Fibroblast of lung (primary cell): Measurements from ENCODE around the gene MBOAT1.

ENCODE experiments used
- CTCF ChIP-seq, 2 donors: IDR thresholded peaks in 1 of 2; conservative IDR thresholded peaks in 1 of 2; 1 replicate in 1 of 2; 2 replicates in 1 of 2; pipeline ENCODE4 v1.5.1; 2011 to 2012; ENCODE audit warnings: low read length in 2 of 2, control low read depth in 1 of 2, inconsistent platforms in 1 of 2, low read depth in 1 of 2, mild to moderate bottlenecking in 1 of 2
- EZH2 ChIP-seq: IDR thresholded peaks from 2 replicates; pipeline ENCODE4 v1.5.1; 2012; ENCODE audit warnings: low read length, control low read depth, mild to moderate bottlenecking; ENCODE audit errors: missing control alignments

DNA sequence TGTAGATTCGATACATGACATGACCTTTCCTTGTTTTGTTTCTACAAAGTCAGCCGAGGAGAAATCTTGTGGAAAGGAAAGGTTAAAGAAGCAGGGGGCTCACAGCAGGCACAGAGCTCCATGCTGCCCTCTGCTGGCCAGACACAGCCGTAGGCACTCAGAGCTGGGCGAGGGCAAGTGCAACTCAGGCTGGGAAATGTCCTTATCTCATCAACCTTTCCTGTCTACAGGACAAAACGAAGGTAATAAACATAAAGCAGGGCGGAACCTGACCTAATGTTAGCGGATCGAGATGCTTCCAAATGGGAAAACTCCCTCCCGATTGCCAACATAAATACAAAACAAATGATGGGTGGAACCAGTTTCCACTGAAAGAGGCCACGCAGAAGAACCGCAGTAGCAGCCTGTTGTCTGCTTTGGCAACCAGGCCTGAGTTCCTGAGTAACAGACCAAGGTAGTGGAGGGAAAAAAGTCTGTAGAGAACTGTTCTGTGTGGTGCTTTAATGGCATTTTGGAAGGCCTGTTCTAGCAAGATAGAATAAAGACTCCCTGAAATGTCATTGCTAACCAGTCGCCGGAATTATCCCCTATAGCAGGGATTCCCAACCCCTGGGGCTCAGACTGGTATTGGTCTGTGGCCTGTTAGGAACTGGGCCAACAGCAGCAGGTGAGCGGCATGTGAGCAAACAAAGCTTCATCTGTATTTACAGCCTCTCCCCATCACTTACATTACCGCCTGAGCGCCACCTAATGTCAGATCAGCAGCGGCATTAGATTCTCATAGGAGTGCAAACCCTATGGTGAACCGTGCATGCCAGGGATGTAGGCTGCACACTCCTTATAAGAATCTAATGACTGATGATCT, 85.2 kb downstream of the MBOAT1 start:
- TF ChIP-seq EZH2 (no peak), CTCF (conservative IDR thresholded peaks at IDR 0.05 in 1 of 2, IDR thresholded peaks at IDR 0.05 in 1 of 2; ENCODE audit: low read depth in 1 of 2, low read length in 2 of 2) (peak; percentile 86 to 99)
